HepG2 (cell line): Measurements from ENCODE around the gene TMEM63B. TPM values are rescaled to one million over a fixed set of nuclear protein-coding genes. Genes with fewer than 3 reads are reported as not detected.

ENCODE experiments used
- BRD4 ChIP-seq: sonication (generic); formaldehyde crosslinking; IDR thresholded peaks from 2 replicates; pipeline ENCODE4 v1.4.0; 2020; ENCODE audit warnings: missing genetic modification reagents
- KDM5A ChIP-seq: fragments of 200-600 bp; sonication (generic); IDR thresholded peaks from 2 replicates; pipeline ENCODE4 v1.7.0; 2018; ENCODE audit warnings: antibody characterized with exemption, mild to moderate bottlenecking, low read length, borderline replicate concordance
- MTA1 ChIP-seq: sonication (generic); formaldehyde crosslinking; IDR thresholded peaks from 2 replicates; pipeline ENCODE4 v1.4.0; 2020; ENCODE audit warnings: missing genetic modification reagents, mild to moderate bottlenecking, borderline replicate concordance
- RBAK ChIP-seq: sonication (generic); formaldehyde crosslinking; IDR thresholded peaks from 2 replicates; pipeline ENCODE4 v1.5.1; 2020; ENCODE audit warnings: mild to moderate bottlenecking, missing genetic modification reagents
- TOE1 ChIP-seq: sonication (generic); formaldehyde crosslinking; IDR thresholded peaks from 2 replicates; pipeline ENCODE4 v1.4.0; 2020; ENCODE audit warnings: mild to moderate bottlenecking, missing genetic modification reagents
- YEATS2 ChIP-seq: sonication (generic); formaldehyde crosslinking; IDR thresholded peaks from 2 replicates; pipeline ENCODE4 v1.4.0; 2020; ENCODE audit warnings: missing genetic modification reagents, borderline replicate concordance
- ZFY ChIP-seq: sonication (generic); formaldehyde crosslinking; IDR thresholded peaks from 2 replicates; pipeline ENCODE4 v1.4.0; 2020; ENCODE audit warnings: missing genetic modification reagents
- ZNF329 ChIP-seq: sonication (generic); formaldehyde crosslinking; IDR thresholded peaks from 2 replicates; pipeline ENCODE4 v1.9.0; 2021; ENCODE audit warnings: low read depth, mild to moderate bottlenecking, missing genetic modification reagents
- ZNF460 ChIP-seq: sonication (generic); formaldehyde crosslinking; IDR thresholded peaks from 2 replicates; pipeline ENCODE4 v1.5.1; 2020; ENCODE audit warnings: missing genetic modification reagents, mild to moderate bottlenecking, borderline replicate concordance
- polyA plus RNA-seq, 8 experiments: library from polyadenylated mRNA; depleted of rRNA in 3 of 8; stranded (reverse) in 7 of 8; unstranded in 1 of 8; fragments of >200 nt; fragmentation: Illumina TruSeq in 4 of 8; extraction: Trizol in 4 of 8; gene quantifications; 2 replicates each; pipeline versions ENCODE4 v1.2.1 to v1.2.3, GENCODE V29; 2011 to 2016; ENCODE audit warnings: low read depth in 4 of 8, missing spikeins in 1 of 8, mixed read lengths in 1 of 8; ENCODE audit not compliant: insufficient read depth in 1 of 8
- total RNA-seq, 5 experiments: library from RNA; depleted of rRNA; stranded (reverse); fragments of >200 nt; fragmentation: Illumina TruSeq; extraction: Trizol; gene quantifications; 2 replicates each; pipeline ENCODE4 v1.2.3, GENCODE V29; 2016; ENCODE audit warnings: low read depth in 1 of 5
- TF ChIP-seq, protein P1 (sequence below): IDR thresholded peaks from 2 replicates; pipeline ENCODE4 v1.6.1; 2012; ENCODE audit warnings: inconsistent platforms
- TF ChIP-seq, protein P2 (sequence below): sonication (generic); formaldehyde crosslinking; conservative IDR thresholded peaks from 2 replicates; pipeline ENCODE4 v1.4.0; 2020; ENCODE audit warnings: missing genetic modification reagents
- TF ChIP-seq, protein P3 (sequence below): sonication (generic); formaldehyde crosslinking; IDR thresholded peaks from 2 replicates; pipeline ENCODE4 v1.8.0; 2022; ENCODE audit warnings: low read depth, missing genetic modification reagents
- TF ChIP-seq, protein P4 (sequence below): sonication (generic); formaldehyde crosslinking; IDR thresholded peaks from 2 replicates; pipeline ENCODE4 v1.4.0; 2020; ENCODE audit warnings: missing genetic modification reagents
- TF ChIP-seq, protein P5 (sequence below): sonication (generic); formaldehyde crosslinking; IDR thresholded peaks from 2 replicates; pipeline ENCODE4 v1.4.0; 2020; ENCODE audit warnings: missing genetic modification reagents
- TF ChIP-seq, protein P6 (sequence below): sonication (generic); formaldehyde crosslinking; conservative IDR thresholded peaks from 2 replicates; pipeline ENCODE4 v1.4.0; 2020; ENCODE audit warnings: mild to moderate bottlenecking, missing genetic modification reagents, moderate library complexity

TMEM63B gene
- total and polyA plus RNA-seq, 2 of the 13 experiments (the other 11 are each of a cell fraction or from before 2014, with no cell fraction given): 27.4 to 75.8 TPM

DNA sequence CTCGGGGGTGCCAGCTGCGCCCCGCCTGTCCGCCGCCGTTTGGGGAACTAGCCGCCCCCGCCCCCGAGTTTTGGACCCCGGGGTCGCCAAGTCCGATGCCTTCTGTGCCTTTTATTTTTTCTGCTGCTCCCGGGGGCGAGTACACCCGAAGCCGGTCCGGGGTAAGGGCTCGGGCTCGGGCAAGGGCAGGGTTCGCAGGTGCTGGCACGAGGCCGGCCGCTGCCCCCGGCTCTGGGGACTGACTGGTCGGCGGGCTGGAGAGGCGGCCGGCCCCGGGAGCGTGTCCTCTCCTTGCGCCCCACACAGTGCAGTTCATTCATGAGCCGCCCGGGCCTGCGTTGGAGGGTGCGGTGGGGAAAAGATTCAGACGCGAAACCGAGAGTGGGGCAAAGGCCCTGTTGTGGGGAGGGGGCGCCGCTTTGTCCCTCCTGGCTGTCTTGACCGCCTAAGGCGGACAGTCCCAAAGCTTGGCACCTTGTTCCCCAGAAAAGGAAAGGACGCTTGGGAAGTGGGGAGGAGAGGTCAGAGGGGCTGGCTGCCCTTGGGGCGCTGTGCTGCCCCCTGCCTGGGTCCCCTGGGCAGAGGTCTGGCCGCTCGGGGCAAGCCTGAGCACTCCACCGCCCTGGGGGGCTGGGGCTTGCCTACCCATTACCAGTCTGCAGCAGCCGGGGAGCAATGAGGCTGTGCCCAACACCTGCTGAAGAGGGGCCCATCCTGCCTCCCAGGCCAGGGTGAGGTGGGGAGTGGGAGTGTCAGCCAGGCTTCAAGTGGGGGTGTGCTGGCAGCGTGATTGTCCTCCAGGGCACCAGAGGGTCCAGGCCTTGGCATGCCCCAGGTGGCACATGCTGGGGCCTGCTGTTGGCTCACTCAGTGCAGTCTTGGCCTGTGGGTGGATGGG lies 915 bp downstream of the TMEM63B start (continued):
- TF ChIP-seq, protein P1, sequence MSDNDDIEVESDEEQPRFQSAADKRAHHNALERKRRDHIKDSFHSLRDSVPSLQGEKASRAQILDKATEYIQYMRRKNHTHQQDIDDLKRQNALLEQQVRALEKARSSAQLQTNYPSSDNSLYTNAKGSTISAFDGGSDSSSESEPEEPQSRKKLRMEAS: peak; percentile 20; the same call in 1 of the 2 replicates
- TF ChIP-seq, protein P2, sequence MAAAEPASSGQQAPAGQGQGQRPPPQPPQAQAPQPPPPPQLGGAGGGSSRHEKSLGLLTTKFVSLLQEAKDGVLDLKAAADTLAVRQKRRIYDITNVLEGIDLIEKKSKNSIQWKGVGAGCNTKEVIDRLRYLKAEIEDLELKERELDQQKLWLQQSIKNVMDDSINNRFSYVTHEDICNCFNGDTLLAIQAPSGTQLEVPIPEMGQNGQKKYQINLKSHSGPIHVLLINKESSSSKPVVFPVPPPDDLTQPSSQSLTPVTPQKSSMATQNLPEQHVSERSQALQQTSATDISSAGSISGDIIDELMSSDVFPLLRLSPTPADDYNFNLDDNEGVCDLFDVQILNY (CRISPR knock-in tag): no peak
- no peak for TF ChIP-seq RBAK
- TF ChIP-seq, protein P3, sequence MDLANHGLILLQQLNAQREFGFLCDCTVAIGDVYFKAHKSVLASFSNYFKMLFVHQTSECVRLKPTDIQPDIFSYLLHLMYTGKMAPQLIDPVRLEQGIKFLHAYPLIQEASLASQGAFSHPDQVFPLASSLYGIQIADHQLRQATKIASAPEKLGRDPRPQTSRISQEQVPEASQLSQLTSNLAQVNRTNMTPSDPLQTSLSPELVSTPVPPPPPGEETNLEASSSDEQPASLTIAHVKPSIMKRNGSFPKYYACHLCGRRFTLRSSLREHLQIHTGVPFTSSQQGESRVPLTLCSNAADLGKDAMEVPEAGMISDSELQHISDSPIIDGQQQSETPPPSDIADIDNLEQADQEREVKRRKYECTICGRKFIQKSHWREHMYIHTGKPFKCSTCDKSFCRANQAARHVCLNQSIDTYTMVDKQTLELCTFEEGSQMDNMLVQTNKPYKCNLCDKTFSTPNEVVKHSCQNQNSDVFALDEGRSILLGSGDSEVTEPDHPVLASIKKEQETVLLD (CRISPR knock-in tag): no peak
- TF ChIP-seq, protein P4, sequence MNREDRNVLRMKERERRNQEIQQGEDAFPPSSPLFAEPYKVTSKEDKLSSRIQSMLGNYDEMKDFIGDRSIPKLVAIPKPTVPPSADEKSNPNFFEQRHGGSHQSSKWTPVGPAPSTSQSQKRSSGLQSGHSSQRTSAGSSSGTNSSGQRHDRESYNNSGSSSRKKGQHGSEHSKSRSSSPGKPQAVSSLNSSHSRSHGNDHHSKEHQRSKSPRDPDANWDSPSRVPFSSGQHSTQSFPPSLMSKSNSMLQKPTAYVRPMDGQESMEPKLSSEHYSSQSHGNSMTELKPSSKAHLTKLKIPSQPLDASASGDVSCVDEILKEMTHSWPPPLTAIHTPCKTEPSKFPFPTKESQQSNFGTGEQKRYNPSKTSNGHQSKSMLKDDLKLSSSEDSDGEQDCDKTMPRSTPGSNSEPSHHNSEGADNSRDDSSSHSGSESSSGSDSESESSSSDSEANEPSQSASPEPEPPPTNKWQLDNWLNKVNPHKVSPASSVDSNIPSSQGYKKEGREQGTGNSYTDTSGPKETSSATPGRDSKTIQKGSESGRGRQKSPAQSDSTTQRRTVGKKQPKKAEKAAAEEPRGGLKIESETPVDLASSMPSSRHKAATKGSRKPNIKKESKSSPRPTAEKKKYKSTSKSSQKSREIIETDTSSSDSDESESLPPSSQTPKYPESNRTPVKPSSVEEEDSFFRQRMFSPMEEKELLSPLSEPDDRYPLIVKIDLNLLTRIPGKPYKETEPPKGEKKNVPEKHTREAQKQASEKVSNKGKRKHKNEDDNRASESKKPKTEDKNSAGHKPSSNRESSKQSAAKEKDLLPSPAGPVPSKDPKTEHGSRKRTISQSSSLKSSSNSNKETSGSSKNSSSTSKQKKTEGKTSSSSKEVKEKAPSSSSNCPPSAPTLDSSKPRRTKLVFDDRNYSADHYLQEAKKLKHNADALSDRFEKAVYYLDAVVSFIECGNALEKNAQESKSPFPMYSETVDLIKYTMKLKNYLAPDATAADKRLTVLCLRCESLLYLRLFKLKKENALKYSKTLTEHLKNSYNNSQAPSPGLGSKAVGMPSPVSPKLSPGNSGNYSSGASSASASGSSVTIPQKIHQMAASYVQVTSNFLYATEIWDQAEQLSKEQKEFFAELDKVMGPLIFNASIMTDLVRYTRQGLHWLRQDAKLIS (CRISPR knock-in tag): no peak
- TF ChIP-seq ZNF329 (CRISPR knock-in tag): no peak
- TF ChIP-seq ZFY (CRISPR knock-in tag): peak; percentile 71
- TF ChIP-seq ZNF460 (CRISPR knock-in tag): peak; percentile 30; the same call in 1 of the 2 replicates
- no peak for TF ChIP-seq TOE1 (CRISPR knock-in tag)
- peak; percentile 25; the same call in 1 of the 2 replicates for TF ChIP-seq BRD4 (CRISPR knock-in tag)
- TF ChIP-seq, protein P5, sequence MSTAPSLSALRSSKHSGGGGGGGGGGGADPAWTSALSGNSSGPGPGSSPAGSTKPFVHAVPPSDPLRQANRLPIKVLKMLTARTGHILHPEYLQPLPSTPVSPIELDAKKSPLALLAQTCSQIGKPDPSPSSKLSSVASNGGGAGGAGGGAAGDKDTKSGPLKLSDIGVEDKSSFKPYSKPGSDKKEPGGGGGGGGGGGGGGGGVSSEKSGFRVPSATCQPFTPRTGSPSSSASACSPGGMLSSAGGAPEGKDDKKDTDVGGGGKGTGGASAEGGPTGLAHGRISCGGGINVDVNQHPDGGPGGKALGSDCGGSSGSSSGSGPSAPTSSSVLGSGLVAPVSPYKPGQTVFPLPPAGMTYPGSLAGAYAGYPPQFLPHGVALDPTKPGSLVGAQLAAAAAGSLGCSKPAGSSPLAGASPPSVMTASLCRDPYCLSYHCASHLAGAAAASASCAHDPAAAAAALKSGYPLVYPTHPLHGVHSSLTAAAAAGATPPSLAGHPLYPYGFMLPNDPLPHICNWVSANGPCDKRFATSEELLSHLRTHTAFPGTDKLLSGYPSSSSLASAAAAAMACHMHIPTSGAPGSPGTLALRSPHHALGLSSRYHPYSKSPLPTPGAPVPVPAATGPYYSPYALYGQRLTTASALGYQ: 0 out of 2 replicates have a peak, but pooled peaks have one; percentile 43
- no peak; the same call in 1 of the 2 replicates for TF ChIP-seq KDM5A
- no peak for TF ChIP-seq YEATS2
- TF ChIP-seq, protein P6, sequence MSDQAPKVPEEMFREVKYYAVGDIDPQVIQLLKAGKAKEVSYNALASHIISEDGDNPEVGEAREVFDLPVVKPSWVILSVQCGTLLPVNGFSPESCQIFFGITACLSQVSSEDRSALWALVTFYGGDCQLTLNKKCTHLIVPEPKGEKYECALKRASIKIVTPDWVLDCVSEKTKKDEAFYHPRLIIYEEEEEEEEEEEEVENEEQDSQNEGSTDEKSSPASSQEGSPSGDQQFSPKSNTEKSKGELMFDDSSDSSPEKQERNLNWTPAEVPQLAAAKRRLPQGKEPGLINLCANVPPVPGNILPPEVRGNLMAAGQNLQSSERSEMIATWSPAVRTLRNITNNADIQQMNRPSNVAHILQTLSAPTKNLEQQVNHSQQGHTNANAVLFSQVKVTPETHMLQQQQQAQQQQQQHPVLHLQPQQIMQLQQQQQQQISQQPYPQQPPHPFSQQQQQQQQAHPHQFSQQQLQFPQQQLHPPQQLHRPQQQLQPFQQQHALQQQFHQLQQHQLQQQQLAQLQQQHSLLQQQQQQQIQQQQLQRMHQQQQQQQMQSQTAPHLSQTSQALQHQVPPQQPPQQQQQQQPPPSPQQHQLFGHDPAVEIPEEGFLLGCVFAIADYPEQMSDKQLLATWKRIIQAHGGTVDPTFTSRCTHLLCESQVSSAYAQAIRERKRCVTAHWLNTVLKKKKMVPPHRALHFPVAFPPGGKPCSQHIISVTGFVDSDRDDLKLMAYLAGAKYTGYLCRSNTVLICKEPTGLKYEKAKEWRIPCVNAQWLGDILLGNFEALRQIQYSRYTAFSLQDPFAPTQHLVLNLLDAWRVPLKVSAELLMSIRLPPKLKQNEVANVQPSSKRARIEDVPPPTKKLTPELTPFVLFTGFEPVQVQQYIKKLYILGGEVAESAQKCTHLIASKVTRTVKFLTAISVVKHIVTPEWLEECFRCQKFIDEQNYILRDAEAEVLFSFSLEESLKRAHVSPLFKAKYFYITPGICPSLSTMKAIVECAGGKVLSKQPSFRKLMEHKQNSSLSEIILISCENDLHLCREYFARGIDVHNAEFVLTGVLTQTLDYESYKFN (CRISPR knock-in tag): no peak
- TF ChIP-seq MTA1: peak; percentile 85; the same call in 1 of the 2 replicates
